Measurements from ENCODE around the gene ARHGEF40. TPM values are rescaled to one million over a fixed set of nuclear protein-coding genes. Genes with fewer than 3 reads are reported as not detected.

The ARHGEF40 gene
- polyA plus RNA-seq, 1 donor (not counting 4 experiments of a cell fraction or from before 2014, with no cell fraction given), result 8.7 TPM

DNA sequence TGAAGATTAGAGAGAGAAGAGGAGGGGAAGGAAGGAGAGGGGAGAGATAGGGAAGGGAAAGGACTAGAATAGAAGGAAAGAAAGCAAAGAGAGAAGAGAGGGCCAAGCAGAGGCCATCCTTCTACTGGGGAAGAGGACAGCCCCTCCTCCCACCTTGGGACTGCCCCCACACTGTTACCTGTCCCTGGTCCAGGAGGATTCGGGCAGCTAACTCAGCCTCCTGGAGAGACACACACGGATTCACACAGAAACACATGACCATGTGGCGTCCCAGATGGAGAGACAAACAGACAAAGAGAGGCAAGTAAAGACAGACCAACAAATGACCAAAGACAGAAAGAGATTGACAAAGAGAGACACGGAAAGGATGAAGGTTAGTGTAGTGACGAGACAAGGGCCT is 47.4 kb upstream of the ARHGEF40 start:
- H3K4me2 ChIP-seq (ENCODE audit: control insufficient read depth, extremely low read depth, insufficient read depth, low read depth, low read length), result no peak overlapping the region
- H2AFZ ChIP-seq (ENCODE audit: control insufficient read depth, low read length), result no peak overlapping the region
- no peaks in the 10 kb centered on the region for H3K9me1 ChIP-seq (ENCODE audit: control insufficient read depth, extremely low read depth, insufficient read depth, low read length)
- FAIRE-seq (no peak), DNase-seq (ENCODE audit: low read depth, low spot score) (no peak)
- dilution Hi-C loops (cut with MboI; ENCODE audit: extremely low pct_ligation_motif_present, low sequenced_read_pairs), result no loop called here
- H3K9me3 ChIP-seq (ENCODE audit: control insufficient read depth, low read depth, low read length), result no peaks in the 10 kb centered on the region
- peaks cover 17% of the 10 kb centered on the region for H3K27me3 ChIP-seq (ENCODE audit: control insufficient read depth, extremely low read depth, insufficient read depth, low read length)
- peaks cover 6% of the 10 kb centered on the region for H3K4me1 ChIP-seq (ENCODE audit: control insufficient read depth, extremely low read depth, insufficient read depth, low read length)
- no peak for TF ChIP-seq EZH2 (IDR thresholded peaks at IDR 0.05; ENCODE audit: low read length)
- TF ChIP-seq, protein P1, sequence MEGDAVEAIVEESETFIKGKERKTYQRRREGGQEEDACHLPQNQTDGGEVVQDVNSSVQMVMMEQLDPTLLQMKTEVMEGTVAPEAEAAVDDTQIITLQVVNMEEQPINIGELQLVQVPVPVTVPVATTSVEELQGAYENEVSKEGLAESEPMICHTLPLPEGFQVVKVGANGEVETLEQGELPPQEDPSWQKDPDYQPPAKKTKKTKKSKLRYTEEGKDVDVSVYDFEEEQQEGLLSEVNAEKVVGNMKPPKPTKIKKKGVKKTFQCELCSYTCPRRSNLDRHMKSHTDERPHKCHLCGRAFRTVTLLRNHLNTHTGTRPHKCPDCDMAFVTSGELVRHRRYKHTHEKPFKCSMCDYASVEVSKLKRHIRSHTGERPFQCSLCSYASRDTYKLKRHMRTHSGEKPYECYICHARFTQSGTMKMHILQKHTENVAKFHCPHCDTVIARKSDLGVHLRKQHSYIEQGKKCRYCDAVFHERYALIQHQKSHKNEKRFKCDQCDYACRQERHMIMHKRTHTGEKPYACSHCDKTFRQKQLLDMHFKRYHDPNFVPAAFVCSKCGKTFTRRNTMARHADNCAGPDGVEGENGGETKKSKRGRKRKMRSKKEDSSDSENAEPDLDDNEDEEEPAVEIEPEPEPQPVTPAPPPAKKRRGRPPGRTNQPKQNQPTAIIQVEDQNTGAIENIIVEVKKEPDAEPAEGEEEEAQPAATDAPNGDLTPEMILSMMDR (optimal IDR thresholded peaks at IDR 0.05 in 1 of 3, IDR thresholded peaks at IDR 0.05 in 1 of 3, conservative IDR thresholded peaks at IDR 0.05 in 1 of 3; ENCODE audit: extremely low read depth in 1 of 3, insufficient read depth in 2 of 3, low read length in 3 of 3), result no peak
- H3K36me3 ChIP-seq (ENCODE audit: control insufficient read depth in 2 of 2, extremely low read depth in 1 of 2, insufficient read depth in 2 of 2, low read length in 2 of 2), result no peaks in the 10 kb centered on the region
- H3K27ac ChIP-seq (ENCODE audit: control insufficient read depth, insufficient read depth, low read length), result no peak overlapping the region
- no peak overlapping the region for H3K9ac ChIP-seq (ENCODE audit: control insufficient read depth, extremely low read depth, insufficient read depth, low read length)
- no peaks in the 10 kb centered on the region for H4K20me1 ChIP-seq (ENCODE audit: control insufficient read depth, extremely low read depth, insufficient read depth, low read length)
- no peaks in the 10 kb centered on the region for H3K79me2 ChIP-seq (ENCODE audit: control insufficient read depth, insufficient read depth, low read length)
- no peak overlapping the region for H3K4me3 ChIP-seq (ENCODE audit: control insufficient read depth in 2 of 3, extremely low read depth in 1 of 3, insufficient read depth in 2 of 3, low read depth in 1 of 3, low read length in 3 of 3)

GRCh38 chr14:21023174-21023573 is 46.9 kb upstream of the ARHGEF40 start:
- Histone ChIP-seq H3K4me3 (ENCODE audit: control insufficient read depth in 2 of 3, extremely low read depth in 1 of 3, insufficient read depth in 2 of 3, low read depth in 1 of 3, low read length in 3 of 3) (no peak overlapping the region), H3K79me2 (ENCODE audit: control insufficient read depth, insufficient read depth, low read length) (no peaks in the 10 kb centered on the region), H2AFZ (ENCODE audit: control insufficient read depth, low read length) (no peak overlapping the region), H3K4me1 (ENCODE audit: control insufficient read depth, extremely low read depth, insufficient read depth, low read length) (peaks cover 6% of the 10 kb centered on the region), H3K27ac (ENCODE audit: control insufficient read depth, insufficient read depth, low read length) (no peak overlapping the region), H3K36me3 (ENCODE audit: control insufficient read depth in 2 of 2, extremely low read depth in 1 of 2, insufficient read depth in 2 of 2, low read length in 2 of 2) (no peaks in the 10 kb centered on the region), H4K20me1 (ENCODE audit: control insufficient read depth, extremely low read depth, insufficient read depth, low read length) (no peaks in the 10 kb centered on the region), H3K27me3 (ENCODE audit: control insufficient read depth, extremely low read depth, insufficient read depth, low read length) (peaks cover 17% of the 10 kb centered on the region), H3K9me1 (ENCODE audit: control insufficient read depth, extremely low read depth, insufficient read depth, low read length) (no peaks in the 10 kb centered on the region), H3K9ac (ENCODE audit: control insufficient read depth, extremely low read depth, insufficient read depth, low read length) (no peak overlapping the region), H3K9me3 (ENCODE audit: control insufficient read depth, low read depth, low read length) (no peaks in the 10 kb centered on the region), H3K4me2 (ENCODE audit: control insufficient read depth, extremely low read depth, insufficient read depth, low read depth, low read length) (no peak overlapping the region)
- no peak for FAIRE-seq
- no peak for TF ChIP-seq EZH2 (IDR thresholded peaks at IDR 0.05; ENCODE audit: low read length)
- TF ChIP-seq, protein P1 (optimal IDR thresholded peaks at IDR 0.05 in 1 of 3, IDR thresholded peaks at IDR 0.05 in 1 of 3, conservative IDR thresholded peaks at IDR 0.05 in 1 of 3; ENCODE audit: extremely low read depth in 1 of 3, insufficient read depth in 2 of 3, low read length in 3 of 3), result no peak
- dilution Hi-C loops (cut with MboI; ENCODE audit: extremely low pct_ligation_motif_present, low sequenced_read_pairs), result no loop called here
- no peak for DNase-seq (ENCODE audit: low read depth, low spot score)
